Kidney capillary endothelial cell (primary cell): ENCODE results near the gene HSP90AB1.
A peak's percentile ranks its signal among the peaks of the same experiment; 100 is the strongest.

Source experiments
- DNase-seq: peaks from one replicate; pipeline ENCODE4 v3.0.0-alpha.2; 2018; ENCODE audit warnings: low spot score

Gene HSP90AB1

DNA sequence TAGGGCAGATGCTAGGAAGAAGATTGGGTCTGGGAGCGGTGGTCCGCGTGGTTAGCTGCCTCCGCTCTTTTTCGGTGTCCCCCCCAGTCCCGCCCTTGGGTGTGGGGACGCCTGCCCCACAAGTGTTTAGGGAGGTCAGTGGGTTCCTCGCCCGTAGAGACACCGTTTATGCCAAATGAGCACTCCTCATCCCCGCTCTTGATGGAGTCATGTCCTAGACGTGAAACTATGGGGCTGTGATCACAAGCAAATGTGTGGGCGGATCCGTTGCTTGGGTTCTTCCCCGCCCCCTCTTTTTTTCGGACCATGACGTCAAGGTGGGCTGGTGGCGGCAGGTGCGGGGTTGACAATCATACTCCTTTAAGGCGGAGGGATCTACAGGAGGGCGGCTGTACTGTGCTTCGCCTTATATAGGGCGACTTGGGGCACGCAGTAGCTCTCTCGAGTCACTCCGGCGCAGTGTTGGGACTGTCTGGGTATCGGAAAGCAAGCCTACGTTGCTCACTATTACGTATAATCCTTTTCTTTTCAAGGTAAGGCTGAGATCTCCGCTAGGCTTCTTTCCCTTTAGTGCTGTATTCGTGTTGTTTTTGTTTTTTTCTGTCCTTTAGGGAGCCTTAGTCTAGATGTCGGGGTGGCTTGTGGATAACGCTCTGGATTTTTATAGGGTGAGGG, at the start of gene HSP90AB1:
TSS of gene HSP90AB1 (plus strand) at position 439 of the 675 bp plus-strand sequence. CDS start 1,529 bp downstream, outside the sequence.
- DNase-seq, result peak; percentile 91

DNA sequence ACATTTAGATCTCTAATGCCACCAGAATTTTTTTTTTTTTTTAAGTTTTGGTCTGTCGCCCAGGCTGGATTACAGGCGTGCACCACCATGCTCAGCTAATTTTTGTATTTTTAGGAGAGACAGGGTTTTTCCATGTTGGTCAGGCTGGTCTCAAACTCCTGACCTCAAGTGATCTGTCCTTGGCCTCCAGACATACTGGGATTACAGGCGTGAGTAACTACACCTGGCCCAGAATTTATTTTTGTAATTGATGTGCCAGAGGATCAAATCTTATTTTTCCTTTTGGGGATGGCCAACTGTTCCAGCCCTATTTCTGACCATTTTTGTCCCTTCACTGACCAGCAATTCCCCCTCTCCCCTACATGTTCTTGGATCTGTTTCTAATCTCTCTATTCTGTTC, 48.2 kb upstream of the HSP90AB1 start:
- no peak for DNase-seq

DNA sequence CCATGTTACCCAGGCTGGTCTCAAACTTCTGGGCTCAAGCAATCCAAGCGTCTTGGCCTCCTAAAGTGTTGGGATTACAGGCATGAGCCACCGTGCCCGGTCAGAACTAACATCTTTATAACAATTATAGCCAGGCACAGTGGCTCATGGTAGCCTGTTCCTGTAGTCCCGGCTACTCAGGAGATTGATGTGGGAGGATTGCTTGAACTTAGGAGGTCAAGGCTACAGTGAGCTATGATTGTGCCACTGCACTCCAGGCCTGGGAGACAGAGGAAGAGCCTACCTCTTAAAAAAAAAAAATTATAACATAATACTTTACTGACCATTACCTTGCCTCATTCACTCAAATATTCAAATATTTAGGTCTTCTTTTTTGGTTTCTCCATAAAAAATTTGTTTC, 47.0 kb upstream of the HSP90AB1 start:
- no peak for DNase-seq

DNA sequence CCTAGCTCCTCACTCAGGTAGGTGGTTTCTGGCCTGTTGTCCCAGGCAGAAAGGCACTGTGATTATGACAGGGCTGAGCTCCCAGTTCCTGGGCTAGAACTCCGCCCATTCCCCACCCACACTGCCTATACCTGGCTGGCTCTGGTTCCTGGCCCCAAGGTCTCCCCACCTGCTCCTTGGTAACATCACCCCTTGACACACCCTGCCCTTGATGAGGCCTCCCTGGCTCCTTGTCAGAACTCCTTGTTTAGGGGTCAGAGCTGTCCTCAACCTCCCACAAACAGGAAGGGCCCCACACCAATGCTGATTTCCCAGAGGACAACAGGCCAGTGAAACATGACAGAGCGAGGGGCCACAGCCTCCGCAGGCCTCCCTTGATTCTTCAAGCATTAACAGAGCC, 45.7 kb upstream of the HSP90AB1 start:
- DNase-seq, result no peak

DNA sequence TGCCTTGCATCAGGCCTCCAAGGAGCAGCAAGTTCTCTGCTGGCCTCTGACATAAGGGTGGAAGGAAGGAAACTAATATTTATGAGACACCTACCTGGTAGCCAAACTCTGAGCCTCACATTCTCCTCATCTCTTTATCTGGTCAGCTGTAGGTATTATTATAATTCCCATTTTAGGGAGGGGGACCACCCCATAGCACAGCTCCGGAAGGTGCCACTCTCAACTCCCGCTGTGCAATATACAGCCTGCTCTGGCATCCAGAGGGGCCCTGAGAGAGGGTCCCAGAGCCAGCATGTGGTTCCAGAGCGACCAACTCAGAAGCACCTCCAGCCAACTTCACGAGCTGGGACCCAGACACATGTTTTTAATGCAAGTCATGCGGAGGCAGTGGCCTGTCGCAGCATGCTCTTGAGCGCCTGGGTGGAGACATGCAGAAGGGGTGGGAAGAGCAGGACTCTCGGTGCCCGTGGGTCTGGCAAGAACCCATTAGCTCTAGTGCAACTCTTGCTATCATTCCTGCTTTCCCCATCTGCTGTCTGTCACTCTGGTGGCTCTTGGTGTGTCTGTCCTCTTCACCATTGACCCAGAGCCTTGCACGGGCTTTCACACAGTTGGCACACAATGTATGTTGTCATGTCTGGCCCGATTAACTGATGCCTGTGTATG, 45.1 kb upstream of the HSP90AB1 start:
- DNase-seq, result no peak

DNA sequence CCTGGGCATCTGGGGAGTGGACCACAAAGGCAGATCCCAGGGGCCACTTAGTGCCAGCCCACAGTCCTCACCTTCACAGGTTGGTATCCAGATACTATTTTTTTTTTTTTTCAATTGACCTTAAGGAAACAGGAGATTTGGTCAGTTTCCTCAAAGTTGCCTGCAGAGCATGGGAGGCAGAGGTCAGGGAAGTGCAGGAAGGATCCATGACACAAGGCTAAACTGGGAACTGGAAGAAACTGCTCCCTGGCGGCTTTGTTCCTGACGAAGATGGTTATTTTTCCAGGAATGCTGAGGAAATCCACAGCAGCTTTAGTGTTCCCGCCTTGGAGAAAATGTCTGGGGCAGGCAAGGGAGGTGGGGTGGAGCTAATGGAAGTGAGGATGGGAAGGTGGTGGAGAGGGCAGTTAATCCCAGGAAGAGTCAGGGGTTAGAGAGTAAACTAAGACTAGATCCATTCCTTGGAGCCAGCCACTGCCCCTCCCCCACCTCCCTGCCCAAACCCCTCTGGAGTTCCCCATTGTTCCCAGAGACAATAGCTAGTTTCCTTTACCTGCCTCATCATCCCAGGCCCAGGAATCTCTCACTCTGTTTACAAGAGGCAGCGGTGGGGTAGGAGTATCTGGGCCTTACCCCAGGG, 44.4 kb upstream of the HSP90AB1 start:
- DNase-seq, result no peak

DNA sequence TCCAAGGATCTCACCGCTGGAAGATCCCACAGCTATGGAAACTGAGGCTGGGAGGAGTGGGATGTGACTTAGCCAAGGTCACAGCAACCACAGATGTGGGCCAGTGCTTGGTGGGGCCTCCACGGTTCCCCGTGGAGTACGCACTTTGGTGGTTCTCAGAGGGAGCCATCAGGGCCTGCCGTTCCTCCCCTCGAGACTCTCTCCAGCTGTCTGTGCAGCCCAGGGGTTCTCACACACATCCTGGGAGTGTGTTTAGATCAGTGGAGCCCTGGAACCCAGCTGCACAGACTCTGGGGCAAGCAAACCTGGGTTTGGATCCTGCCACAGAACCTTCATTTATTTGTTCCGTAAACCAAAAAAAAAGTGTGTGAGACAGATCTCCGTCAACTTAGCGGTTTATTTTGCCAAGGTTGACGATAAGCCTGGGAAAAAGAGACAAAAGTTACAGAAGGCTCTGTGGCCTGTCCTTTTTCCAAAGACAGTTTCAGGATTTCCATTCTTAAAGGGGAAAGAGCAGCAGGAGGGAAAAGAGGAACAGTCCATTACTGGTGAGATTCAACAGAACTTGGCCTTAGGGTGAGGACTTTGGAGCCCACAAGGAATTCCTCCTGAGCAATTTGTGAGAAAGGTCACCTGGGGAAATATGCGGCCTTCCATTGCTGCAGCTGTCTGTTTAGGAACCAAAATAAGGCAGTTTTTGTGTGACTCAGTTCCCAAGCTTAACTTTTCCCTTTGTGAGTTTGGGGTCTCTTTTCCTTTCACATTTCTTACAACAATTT, 43.7 kb upstream of the HSP90AB1 start:
- DNase-seq, result no peak

DNA sequence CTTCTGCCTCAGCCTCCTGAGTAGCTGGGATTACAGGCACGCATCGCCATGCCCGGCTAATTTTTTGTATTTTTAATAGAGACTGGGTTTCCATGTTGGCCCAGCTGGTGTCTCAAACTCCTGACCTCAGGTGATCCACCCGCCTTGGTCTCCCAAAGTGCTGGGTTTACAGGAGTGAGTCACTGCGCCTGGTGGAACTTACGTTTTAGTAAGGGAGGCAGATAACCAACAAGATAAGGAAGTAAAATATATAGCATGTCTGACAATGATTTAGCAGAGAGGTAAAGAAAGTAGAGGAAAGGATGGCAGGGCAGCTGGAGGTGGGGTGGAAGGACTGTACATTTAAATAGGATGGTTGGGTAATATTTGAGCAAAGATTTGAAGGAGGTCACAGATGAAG, 42.9 kb upstream of the HSP90AB1 start:
- no peak for DNase-seq

DNA sequence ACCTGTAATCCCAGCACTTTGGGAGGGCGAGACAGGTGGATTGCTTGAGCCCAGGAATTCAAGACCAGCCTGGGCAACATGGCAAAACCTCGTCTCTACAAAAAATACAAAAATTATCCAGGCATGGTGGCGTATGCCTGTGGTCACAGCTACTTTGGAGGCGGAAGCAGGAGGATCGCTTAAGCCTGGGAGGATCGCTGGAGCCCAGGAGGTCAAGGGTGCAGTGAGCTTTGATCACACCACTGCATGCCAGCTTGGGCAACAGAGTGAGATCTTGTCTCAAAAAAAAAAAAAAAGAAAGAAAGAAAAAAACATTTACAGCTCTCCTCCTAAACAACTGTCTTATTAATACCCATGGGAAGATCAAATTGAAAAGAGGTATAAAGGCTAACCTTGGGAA, 38.9 kb upstream of the HSP90AB1 start:
- no peak for DNase-seq

DNA sequence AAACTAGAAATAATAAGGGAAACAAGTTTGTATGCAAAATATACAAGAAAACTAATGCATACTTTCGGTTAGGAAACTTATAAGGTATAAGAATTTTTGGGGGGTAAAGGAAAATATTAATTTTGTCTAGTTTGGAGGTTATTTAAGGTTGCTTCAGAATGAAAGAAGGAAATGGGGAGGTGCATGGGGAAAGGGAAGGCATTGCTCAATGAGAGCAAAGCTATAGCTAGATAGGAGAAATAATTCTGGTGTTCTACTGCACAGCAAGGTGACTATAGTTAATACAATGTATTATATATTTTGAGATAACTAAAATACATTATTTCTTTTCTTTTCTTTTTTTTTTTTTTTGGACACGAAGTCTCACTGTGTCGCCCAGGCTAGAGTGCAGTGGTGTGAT, 35.6 kb upstream of the HSP90AB1 start:
- no peak for DNase-seq

DNA sequence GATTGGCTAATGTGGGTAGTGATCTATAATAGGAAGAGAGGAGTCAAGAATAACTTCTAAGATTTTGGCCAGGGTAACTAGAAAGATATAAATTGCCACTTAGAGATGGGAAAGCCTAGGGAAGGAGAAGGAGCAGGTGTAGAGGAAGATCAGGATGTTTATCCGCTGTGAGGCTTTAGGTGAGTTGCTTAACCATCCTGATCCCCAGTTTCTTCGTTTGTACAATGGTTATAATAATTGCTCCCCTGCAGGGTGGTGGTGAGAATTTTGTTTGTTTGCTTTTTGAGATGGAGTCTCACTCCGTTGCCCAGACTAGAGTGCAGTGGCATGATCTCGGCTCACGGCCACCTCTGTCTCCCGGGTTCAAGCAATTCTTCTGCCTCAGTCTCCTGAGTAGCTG, 32.6 kb upstream of the HSP90AB1 start:
- DNase-seq, result no peak

DNA sequence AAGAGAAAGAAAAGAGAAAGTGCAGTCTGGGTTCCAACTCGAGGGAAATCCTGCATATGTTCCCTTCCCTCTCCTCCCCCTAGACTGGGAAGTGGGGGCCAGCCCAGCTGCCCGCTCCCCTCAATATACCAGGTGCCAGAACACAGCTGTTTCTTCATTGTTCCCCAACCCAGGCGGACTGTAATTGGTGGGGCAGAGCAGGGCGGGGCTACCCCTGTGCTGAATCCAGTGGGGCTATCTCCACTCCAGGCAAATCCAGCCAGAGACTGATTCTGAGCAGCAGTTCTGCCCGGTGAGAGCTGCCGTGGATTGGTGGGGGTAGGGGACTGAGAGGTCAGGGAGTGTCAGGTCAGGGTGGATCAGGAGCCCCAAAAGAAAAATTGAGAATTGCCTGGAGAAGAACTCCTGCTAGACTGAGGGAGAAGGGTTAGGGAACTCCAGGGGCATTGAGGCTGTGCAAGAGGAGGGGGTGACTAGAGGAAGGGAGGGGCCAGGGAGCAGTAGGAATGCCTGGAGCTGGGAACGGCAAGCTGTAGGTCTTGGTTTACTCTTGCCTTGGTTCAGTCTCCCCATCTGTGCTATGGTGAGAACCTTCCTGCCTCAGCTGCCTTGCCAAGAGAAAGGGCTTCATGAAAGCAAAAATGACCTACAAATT, 30.1 kb upstream of the HSP90AB1 start, which contains the start of gene MYMX:
TSS of gene MYMX (plus strand) at position 250 of the 655 bp plus-strand sequence. CDS start 546 bp downstream, outside the sequence.
- DNase-seq, result no peak

DNA sequence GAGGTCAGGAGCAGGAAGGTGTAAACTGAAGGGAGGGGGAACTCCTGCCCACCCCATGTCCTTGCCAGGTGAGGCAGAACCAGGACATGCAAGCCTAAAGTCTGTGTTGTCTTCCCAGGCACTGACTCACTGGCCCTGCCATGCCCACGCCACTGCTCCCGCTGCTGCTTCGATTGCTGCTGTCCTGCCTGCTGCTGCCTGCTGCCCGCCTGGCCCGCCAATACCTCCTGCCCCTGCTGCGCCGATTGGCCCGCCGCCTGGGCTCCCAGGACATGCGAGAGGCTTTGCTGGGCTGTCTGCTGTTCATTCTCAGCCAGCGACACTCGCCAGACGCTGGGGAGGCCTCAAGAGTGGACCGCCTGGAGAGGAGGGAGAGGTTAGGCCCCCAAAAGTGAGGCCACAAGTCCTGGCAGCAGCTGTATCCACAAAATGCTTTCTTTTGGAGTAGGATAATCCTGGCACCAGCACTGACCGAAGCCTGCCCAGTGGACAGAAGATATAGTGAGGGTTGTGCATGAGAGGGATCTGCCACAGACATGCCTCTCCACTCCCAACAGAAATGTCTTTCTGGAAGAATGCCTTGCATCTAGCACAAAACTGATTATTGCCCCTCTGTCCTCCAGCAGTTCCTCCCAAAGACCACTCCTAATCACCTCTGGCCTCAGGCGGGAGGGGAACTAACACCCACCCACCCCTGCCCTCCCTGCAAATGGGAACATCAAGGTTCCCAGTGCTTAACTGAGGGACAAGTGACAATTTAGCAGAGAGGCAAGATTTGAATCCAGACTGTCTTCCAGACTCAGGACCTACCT, 29.4 kb upstream of the HSP90AB1 start:
- no peak for DNase-seq

DNA sequence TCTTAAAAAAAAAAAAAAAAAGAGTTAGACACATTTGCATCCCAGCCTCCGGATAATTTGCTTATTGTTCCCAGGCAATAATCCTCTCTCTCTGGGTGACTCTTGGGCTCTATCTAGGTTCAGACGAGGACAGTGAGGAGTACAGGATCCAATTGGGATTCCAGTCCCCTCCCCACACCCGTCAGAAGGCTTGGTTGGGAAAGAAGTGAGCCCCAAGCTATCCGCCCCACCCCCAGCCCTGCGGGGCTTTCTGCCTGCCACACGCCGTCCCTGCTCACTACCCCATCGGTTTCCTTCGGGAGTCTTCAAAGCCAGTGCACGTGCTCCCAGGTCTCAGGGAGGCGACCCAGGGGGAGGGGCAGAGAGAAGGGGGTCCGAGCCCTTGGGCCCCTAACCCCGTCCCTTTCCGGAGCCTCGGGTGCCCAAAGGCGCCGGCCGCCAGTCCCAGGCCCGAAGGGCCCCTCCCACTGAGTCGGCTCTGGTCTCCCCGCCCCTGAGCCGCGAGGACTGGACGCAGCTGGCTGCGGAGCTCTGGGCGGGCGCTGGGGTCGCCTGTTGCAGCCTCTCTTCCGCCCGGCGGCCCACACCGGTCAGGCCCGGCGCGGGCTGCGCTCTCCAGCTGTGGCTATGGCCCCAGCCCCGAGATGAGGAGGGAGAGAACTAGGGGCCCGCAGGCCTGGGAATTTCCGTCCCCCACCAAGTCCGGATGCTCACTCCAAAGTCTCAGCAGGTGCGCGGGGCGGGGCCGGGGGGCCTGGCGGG, 27.7 kb upstream of the HSP90AB1 start:
- DNase-seq, result no peak

DNA sequence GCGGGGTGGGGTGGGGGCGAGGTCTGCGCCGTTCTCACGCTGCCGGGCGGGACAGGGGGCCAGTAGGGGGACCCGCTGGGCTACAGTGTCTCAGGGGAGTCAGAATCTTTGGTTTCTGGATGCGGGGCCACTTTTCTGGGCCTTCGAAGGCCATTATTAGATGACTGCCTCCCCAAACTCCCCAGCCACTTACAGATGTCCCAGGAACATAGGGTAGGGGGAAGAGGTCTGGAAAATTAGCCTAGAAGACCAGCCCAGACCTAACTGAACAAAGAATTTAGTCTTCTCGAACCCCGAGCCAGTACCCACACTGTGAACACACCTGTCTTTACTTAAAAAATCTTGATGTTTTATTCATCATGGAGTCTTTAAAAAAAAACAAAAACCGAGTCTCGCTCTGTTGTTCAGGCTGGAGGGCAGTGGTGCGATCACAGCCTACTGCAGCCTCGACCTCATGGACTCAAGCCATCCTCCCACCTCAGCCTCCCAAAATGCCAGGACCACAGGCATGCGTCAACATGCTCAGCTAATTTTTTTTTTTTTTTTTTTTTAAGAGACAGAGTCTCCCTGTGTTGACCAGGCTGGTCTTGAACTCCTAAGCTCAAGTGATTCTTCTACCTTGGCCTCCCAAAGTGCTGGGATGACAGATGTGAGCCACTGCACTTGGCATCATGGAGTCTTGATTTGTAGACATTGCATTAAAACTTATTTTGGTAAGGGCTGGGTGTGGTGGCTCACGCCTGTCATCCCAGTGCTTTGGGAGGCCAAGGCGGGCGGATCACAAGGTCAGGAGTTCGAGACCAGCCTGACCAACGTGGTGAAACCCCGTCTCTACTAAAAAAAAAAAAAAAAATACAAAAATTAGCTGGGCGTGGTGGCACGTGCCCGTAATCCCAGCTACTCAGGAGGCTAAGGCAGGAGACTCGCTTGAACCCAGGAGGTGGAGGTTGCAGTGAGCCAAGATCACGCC, 26.8 kb upstream of the HSP90AB1 start:
- no peak for DNase-seq

DNA sequence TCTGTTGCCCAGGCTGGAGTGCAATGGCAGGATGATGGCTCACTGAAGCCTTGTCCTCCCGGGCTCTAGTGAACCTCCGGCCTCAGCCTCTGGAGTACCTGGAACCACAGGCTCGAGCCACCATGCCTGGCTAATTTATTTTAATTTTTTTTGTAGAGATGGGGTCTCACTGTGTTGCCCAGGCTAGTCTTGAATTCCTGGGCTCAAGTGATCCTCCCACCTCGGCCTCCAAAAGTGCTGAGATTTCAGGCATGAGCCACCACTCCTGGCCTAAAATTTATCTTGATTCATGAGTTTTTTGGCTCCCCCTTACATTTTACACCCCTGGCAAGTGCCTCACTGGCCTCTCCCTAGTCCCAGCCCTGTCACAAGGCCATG, 26.0 kb upstream of the HSP90AB1 start:
- no peak for DNase-seq

DNA sequence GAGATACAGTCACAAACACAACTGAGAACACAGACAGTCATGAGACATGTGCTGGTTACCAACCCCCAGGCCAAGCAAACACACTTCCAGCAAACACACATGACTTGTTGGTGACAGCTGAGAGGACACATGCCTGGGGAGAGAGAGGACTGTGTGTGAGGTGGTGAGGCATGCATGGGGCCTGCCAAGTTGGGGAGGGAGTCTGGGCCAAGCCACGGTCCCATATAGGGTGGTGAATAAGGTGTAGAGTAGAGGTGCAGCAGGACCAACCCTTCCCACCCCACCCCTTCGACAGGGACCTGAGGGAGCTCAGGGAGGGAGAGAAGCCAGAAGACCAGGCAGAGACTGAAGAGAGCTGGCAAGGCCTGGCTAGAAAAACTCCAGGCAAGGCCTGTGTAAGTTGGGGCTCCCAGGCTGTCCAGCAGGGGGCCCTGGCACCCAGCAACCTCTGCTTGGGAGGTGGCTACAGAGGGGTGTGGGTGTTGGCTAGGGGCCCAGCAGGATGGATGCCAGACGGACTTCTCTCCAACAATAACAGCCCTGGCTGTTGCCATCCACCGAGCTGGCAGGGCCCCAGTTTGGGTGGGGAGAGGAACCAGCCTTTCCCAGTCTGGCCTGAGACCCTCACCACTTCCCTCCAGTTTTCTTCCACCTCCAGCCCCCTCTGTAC, 25.5 kb upstream of the HSP90AB1 start:
- DNase-seq, result peak; percentile 91

DNA sequence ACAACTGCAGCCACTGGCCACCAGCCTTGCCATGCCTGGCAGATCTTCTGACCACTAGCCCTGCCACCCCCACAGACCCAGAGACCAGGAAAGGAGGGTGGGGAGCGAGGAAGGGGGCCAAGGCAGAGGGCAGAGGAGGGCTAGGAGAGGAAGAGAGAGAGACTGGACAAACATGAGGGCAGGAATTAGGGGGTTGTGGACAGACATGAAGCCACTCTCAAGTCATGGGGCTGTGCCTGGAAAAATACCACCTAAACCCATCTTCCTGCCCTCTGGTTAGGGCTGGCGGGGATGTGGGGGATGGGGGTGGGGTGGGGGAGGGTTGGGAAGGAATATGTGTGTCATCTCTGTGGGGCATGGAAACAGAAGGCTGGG, 25.0 kb upstream of the HSP90AB1 start:
- no peak for DNase-seq
